Heart left ventricle (tissue), 16 donors: ENCODE results near the gene P2RY14. TPM values are rescaled to one million over a fixed set of nuclear protein-coding genes. Genes with fewer than 3 reads are reported as not detected.

Experiments used
- ATAC-seq, 4 donors: fragments of 200-7000 bp; cut with Tn5 transposase; one replicate each; pipeline ENCODE4 v1.9.1; 2020 to 2022; ENCODE audit warnings: moderate library complexity in 4 of 4, mild to moderate bottlenecking in 3 of 4, moderate number of reproducible peaks in 1 of 4
- DNase-seq, 5 donors: peaks; one replicate each; pipeline ENCODE4 v3.0.0-alpha.2; 2020
- H3K27ac ChIP-seq, 12 donors: fragments of 200-600 bp; sonication (generic) in 4 of 12; one replicate each; pipeline versions ENCODE4 v1.5.0 to v1.8.0; 2016 to 2022; ENCODE audit warnings: mild to moderate bottlenecking in 2 of 12
- H3K27me3 ChIP-seq, 9 donors: fragments of 200-600 bp; sonication (generic) in 2 of 9; one replicate each; pipeline versions ENCODE4 v1.5.1 to v1.8.0; 2016 to 2022; ENCODE audit warnings: mild to moderate bottlenecking in 3 of 9
- H3K36me3 ChIP-seq, 9 donors: fragments of 200-600 bp; sonication (generic) in 2 of 9; one replicate each; pipeline versions ENCODE4 v1.5.0 to v1.8.0; 2018 to 2022; ENCODE audit warnings: mild to moderate bottlenecking in 2 of 9
- H3K4me1 ChIP-seq, 12 donors: fragments of 200-600 bp; sonication (generic) in 4 of 12; one replicate each; pipeline versions ENCODE4 v1.5.0 to v1.8.0; 2016 to 2022; ENCODE audit warnings: mild to moderate bottlenecking in 3 of 12
- H3K4me3 ChIP-seq, 12 donors: fragments of 200-600 bp; sonication (generic) in 4 of 12; one replicate each; pipeline versions ENCODE4 v1.5.0 to v1.8.0; 2017 to 2022; ENCODE audit warnings: mild to moderate bottlenecking in 9 of 12, moderate library complexity in 4 of 12
- H3K9me3 ChIP-seq, 12 donors: fragments of 200-600 bp; sonication (generic) in 4 of 12; one replicate each; pipeline versions ENCODE4 v1.5.0 to v1.8.0; 2016 to 2022; ENCODE audit warnings: mild to moderate bottlenecking in 1 of 12
- POLR2A ChIP-seq, 2 donors: fragments of 450-650 bp; IDR thresholded peaks; one replicate each; pipeline ENCODE4 v1.6.1; 2017; ENCODE audit warnings: antibody characterized with exemption in 2 of 2, mild to moderate bottlenecking in 2 of 2, moderate library complexity in 2 of 2
- WGBS, 4 donors: extraction: QIAGEN DNeasy Blood & Tissue Kit in 2 of 4; methylation state at CpG; one replicate each; pipeline versions ENCODE4 v1.1.5 to v1.1.7; 2013 to 2018; 5-methylcytosine and 5-hydroxymethylcytosine counted together
- intact Hi-C, 10 donors: fragments of 100-400 bp; cut with DNase I; formaldehyde crosslinking; loops; one replicate each; pipeline versions ENCODE4 v1.11.1 to v1.14.2; 2022
- polyA plus RNA-seq, 2 donors: library from polyadenylated mRNA; stranded (reverse); fragments of 200-250 nt; gene quantifications; one replicate each; pipeline ENCODE4 v1.2.3, GENCODE V29; 2013
- total RNA-seq, 9 donors: library from RNA; depleted of rRNA in 2 of 9; stranded (reverse); fragments of >200 nt in 2 of 9; fragmentation: NEBNext Ultra II Directional in 3 of 9; extraction: Animal tissue kit (Norgen Biotek cat#: 25700) in 3 of 9; gene quantifications; one replicate each; pipeline versions ENCODE4 v1.1.0 to v1.2.4, GENCODE V29; 2016 to 2023
- TF ChIP-seq, protein P1 (sequence below), 12 donors: fragments of 200-600 bp; sonication (generic) in 4 of 12; IDR thresholded peaks; one replicate each; pipeline versions ENCODE4 v1.5.0 to v1.8.0; 2018 to 2022; ENCODE audit warnings: antibody characterized with exemption in 12 of 12, mild to moderate bottlenecking in 5 of 12
- donor health status: ischemic (EF 13 %, LVEDD 7.1; RV severe dilation, severe dysfunction).
- donor health status: healthy with polysubstance abuse.
- donor health status: DM: no; HTN: yes; CAD: no.
- donor health status: DM: no; HTN: no; CAD: no.
- donor health status: ischemic (EF 25% LVEDD 6.9; RV normal size, moderate dysfunction).
- donor health status: ischemic (EF 25% LVEDD 5.7; RV mildly dilated, moderate dysfunction).
- donor health status: healthy.
- donor health status: DM: yes; HTN: yes; CAD: no.
- donor health status: ischemic (EF 35%, LVEDD 5.7; RV mildly dilated, moderate dysfunction).
- donor health status: nonischemic (EF 11% LVEDD 7.7; RV severe dilation, severe dysfunction).
- donor health status: DM: yes; HTN: yes; CAD: no.
- donor health status: PGD.
- donor health status: ischemic (EF 29% LVEDD 5.4; RV normal size, mild dysfunction).
- donor health status: nonischemic (EF 23%, LVEDD 6.1; RV moderate dilation, normal function).

Gene P2RY14
- total and polyA plus RNA-seq, 11 donors = 0.75 to 8.4 (median 3.2) TPM

DNA sequence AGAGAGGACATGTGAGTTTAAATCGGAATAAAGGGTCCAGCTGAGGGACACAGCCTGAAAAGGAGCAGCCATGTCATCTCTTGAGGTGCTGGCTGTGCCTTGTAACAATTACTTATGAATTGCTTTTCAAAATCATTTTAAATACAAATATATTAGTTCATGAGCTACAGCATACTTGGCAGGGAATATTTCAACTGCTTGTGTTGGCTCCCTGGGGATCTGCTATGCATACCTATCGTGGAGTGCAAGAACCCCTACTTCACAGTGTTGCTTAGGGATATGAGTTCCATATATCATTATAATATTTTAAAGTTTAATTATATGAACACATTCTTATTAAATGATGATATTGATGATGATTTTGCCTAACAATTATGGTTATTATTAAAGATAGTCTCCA lies 19.1 kb upstream of the P2RY14 start:
- Histone ChIP-seq H3K36me3 (no peaks in the 10 kb centered on the region), H3K9me3 (no peaks in the 10 kb centered on the region), H3K27me3 (peaks cover 0 to 3% (median 0%) of the 10 kb centered on the region in 9 donors), H3K4me3 (no peak overlapping the region), H3K27ac (no peak overlapping the region), H3K4me1 (no peaks in the 10 kb centered on the region)
- no peak for DNase-seq
- TF ChIP-seq, protein P1, sequence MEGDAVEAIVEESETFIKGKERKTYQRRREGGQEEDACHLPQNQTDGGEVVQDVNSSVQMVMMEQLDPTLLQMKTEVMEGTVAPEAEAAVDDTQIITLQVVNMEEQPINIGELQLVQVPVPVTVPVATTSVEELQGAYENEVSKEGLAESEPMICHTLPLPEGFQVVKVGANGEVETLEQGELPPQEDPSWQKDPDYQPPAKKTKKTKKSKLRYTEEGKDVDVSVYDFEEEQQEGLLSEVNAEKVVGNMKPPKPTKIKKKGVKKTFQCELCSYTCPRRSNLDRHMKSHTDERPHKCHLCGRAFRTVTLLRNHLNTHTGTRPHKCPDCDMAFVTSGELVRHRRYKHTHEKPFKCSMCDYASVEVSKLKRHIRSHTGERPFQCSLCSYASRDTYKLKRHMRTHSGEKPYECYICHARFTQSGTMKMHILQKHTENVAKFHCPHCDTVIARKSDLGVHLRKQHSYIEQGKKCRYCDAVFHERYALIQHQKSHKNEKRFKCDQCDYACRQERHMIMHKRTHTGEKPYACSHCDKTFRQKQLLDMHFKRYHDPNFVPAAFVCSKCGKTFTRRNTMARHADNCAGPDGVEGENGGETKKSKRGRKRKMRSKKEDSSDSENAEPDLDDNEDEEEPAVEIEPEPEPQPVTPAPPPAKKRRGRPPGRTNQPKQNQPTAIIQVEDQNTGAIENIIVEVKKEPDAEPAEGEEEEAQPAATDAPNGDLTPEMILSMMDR (IDR thresholded peaks at IDR 0.05) = no peak
- no peak for TF ChIP-seq POLR2A (IDR thresholded peaks at IDR 0.05)
- intact Hi-C loops = loop anchor here in 2 of 10 donors (10.0 kb wide), 2 partner anchors 503 to 617 kb away; no protein-coding TSS in a partner anchor
- 50 to 80% (median 55%) methylated on average over 2 of the region's 2 CpGs for WGBS, 4 donors
- ATAC-seq = no peak

DNA sequence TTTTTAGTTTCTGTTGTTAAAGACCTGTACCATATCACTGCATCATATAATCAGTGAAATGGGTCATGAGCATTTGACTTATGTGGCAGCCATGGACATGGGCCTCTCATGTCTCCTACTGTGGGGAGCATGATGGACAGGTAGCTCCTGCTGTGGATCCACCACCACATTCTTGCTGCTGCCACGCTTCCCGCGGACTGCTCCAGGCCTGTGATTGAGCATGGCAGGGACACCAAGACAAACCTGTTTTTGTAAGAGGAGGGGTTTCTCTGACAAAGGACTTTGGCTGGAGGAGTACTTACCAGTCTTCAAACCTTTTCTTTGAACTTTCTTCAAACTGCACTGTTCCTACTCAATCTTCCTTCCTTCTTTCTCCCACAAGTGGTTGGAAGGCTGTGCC lies 17.9 kb upstream of the P2RY14 start:
- ATAC-seq (no peak), DNase-seq (no peak)
- intact Hi-C loops = loop anchor here in 2 of 10 donors (10.0 kb wide), 2 partner anchors 501 to 619 kb away; no protein-coding TSS in a partner anchor
- no peak for TF ChIP-seq POLR2A (IDR thresholded peaks at IDR 0.05)
- TF ChIP-seq, protein P1 (IDR thresholded peaks at IDR 0.05) = no peak
- no peaks in the 10 kb centered on the region for H3K9me3 ChIP-seq
- no peak overlapping the region for H3K4me3 ChIP-seq
- WGBS, 4 donors = 83 to 90% (median 88%) methylated on average over 3 of the region's 3 CpGs
- no peak overlapping the region for H3K27ac ChIP-seq
- no peaks in the 10 kb centered on the region for H3K36me3 ChIP-seq
- H3K27me3 ChIP-seq = peaks cover 0 to 3% (median 0%) of the 10 kb centered on the region in 9 donors
- H3K4me1 ChIP-seq = no peaks in the 10 kb centered on the region

DNA sequence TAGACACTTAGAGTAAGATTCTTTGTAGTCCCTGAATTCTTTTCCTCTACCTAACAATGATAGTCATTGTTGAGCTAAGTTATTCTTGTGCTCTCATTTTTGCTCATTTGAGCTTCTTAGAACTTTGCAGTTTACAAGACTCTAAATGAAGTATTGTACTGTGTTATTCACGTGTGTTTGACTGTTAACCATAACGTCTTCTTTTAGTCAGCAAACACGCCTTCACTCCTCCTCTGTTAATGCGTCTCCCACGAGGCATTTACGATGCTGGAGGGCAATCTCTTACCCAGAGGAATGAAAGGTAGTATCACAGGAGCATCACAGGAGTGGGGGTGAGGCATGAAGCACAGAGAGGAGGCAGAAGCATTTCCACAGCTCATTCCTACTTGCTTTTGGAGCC lies 14.8 kb upstream of the P2RY14 start:
- WGBS, 4 donors = 79 to 86% (median 83%) methylated on average over 6 of the region's 6 CpGs
- intact Hi-C loops = loop anchor here in 2 of 10 donors (10.0 kb wide), 2 partner anchors 498 to 622 kb away; no protein-coding TSS in a partner anchor
- ATAC-seq = no peak

DNA sequence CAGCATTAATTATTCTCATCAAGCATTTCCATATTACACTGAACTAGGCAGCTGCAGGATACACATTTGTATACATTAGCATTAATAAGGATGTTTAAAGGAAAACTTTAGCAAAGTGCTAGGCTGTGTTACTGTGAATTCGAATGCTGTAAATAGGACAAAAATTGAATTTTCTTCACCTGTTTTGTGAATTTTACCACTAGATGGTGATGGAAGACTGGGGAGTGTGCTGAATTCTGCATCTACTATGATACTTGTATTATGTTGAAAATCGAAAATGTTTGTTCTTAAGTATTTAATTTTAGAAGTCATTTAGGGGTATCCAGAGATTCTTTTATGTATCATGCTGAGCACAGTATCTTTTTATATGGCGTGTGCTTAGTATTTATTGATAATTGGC lies 12.3 kb upstream of the P2RY14 start:
- Histone ChIP-seq H3K4me1 (no peaks in the 10 kb centered on the region), H3K9me3 (no peaks in the 10 kb centered on the region), H3K27ac (no peak overlapping the region), H3K27me3 (no peaks in the 10 kb centered on the region), H3K36me3 (no peaks in the 10 kb centered on the region), H3K4me3 (no peak overlapping the region)
- no peak for DNase-seq
- no peak for ATAC-seq
- intact Hi-C loops = loop anchor here in 2 of 10 donors (10.0 kb wide), 2 partner anchors 496 to 624 kb away; no protein-coding TSS in a partner anchor
- no peak for TF ChIP-seq POLR2A (IDR thresholded peaks at IDR 0.05)
- TF ChIP-seq, protein P1 (IDR thresholded peaks at IDR 0.05) = peak in 9 of 12 donors; percentile 23 to 51 (median 36)
- 60 to 77% (median 65%) methylated on average over 3 of the region's 3 CpGs for WGBS, 4 donors

More for the DNA sequence above, 14.8 kb upstream of the P2RY14 start:
- Histone ChIP-seq H3K4me1 (no peaks in the 10 kb centered on the region), H3K36me3 (no peaks in the 10 kb centered on the region), H3K9me3 (no peaks in the 10 kb centered on the region), H3K27me3 (no peaks in the 10 kb centered on the region), H3K27ac (no peak overlapping the region), H3K4me3 (no peak overlapping the region)
- DNase-seq = no peak
- TF ChIP-seq, protein P1 (IDR thresholded peaks at IDR 0.05) = no peak
- no peak for TF ChIP-seq POLR2A (IDR thresholded peaks at IDR 0.05)
